Measurements from ENCODE around the gene TTC39B.
A peak's percentile ranks its signal among the peaks of the same experiment; 100 is the strongest.

The TTC39B gene

GRCh38 chr9:15218994-15219393 is 88.0 kb downstream of the TTC39B start:
- TF ChIP-seq, protein P1, sequence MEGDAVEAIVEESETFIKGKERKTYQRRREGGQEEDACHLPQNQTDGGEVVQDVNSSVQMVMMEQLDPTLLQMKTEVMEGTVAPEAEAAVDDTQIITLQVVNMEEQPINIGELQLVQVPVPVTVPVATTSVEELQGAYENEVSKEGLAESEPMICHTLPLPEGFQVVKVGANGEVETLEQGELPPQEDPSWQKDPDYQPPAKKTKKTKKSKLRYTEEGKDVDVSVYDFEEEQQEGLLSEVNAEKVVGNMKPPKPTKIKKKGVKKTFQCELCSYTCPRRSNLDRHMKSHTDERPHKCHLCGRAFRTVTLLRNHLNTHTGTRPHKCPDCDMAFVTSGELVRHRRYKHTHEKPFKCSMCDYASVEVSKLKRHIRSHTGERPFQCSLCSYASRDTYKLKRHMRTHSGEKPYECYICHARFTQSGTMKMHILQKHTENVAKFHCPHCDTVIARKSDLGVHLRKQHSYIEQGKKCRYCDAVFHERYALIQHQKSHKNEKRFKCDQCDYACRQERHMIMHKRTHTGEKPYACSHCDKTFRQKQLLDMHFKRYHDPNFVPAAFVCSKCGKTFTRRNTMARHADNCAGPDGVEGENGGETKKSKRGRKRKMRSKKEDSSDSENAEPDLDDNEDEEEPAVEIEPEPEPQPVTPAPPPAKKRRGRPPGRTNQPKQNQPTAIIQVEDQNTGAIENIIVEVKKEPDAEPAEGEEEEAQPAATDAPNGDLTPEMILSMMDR (conservative IDR thresholded peaks at IDR 0.05; ENCODE audit: low read depth, low read length): no peak
- no peak for DNase-seq (ENCODE audit: low read depth)
- no peak overlapping the region for H3K4me3 ChIP-seq (ENCODE audit: low read length)

- TF ChIP-seq, protein P1 (conservative IDR thresholded peaks at IDR 0.05; ENCODE audit: low read depth, low read length): no peak
Observed at GRCh38 chr9:15213249-15213648, 93.8 kb downstream of the TTC39B start.

DNA sequence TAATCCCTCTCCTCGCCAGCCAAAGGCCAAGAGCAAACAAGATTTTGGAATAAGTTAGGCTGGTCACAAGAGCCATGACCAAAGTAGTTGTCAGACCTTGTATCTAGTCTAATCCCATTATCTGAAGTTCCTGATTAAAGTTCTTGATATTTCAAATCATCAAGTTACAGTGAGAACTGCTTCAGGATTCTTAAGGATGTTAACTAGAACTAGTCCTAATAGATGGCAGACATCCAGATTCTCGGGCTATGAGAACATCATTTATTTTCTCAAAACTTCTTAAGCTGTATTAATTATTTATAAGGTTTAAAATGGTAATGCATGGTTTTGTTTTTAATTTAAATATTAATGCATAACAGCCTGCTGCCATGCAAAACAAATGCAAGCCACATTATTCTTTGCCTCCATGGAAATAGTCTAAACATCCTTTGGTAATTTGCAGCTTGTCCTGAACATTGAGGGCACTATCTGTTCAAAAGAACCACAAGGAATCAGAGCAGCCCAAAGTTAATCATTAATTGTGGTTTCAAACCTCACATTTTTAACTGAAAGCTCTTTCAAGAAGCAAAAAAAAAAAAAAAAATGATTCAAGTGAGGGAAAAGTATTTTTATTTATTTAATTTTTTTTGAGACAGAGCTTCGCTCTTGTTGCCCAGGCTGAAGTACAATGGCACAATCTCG is 95.1 kb downstream of the TTC39B start:
- no peak overlapping the region for H3K4me3 ChIP-seq (ENCODE audit: low read length)
- DNase-seq (ENCODE audit: low read depth): peak; percentile 16
- TF ChIP-seq, protein P1 (conservative IDR thresholded peaks at IDR 0.05; ENCODE audit: low read depth, low read length): no peak

More at GRCh38 chr9:15213249-15213648, 93.8 kb downstream of the TTC39B start:
- DNase-seq (ENCODE audit: low read depth): no peak
- no peak overlapping the region for H3K4me3 ChIP-seq (ENCODE audit: low read length)

DNA sequence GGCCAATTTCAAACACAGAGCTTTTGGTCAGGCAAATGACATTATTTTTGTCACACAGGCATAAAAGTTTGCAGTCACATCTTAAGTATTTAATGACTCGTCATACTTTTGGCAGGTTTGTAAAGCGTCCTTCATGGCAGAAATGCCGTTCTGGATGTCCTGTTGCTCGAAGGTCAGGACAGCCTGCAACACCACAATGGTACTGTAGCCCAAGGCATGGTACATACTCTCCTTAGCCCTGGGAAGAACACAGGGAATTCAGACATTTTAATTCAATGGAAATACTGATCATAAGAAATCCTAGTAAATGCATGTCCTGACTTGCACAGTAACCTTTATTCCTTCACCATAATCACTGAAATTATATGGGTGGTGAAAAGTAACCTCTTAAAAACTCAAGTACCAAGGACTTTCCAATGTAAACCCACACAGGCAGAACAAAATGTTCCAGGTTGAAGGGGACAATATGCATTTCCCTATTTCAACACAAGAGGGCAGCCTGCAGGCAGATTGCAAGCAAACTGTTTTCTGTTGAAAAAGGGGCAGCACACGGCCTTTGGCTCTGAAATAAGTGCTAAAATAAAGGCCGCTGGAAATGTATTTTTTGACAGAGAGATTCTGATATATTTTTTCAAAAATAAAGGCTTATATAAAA is 95.7 kb downstream of the TTC39B start:
- H3K4me3 ChIP-seq (ENCODE audit: low read length): no peak overlapping the region
- peak; percentile 21 for DNase-seq (ENCODE audit: low read depth)
- TF ChIP-seq, protein P1 (conservative IDR thresholded peaks at IDR 0.05; ENCODE audit: low read depth, low read length): peak; percentile 92

DNA sequence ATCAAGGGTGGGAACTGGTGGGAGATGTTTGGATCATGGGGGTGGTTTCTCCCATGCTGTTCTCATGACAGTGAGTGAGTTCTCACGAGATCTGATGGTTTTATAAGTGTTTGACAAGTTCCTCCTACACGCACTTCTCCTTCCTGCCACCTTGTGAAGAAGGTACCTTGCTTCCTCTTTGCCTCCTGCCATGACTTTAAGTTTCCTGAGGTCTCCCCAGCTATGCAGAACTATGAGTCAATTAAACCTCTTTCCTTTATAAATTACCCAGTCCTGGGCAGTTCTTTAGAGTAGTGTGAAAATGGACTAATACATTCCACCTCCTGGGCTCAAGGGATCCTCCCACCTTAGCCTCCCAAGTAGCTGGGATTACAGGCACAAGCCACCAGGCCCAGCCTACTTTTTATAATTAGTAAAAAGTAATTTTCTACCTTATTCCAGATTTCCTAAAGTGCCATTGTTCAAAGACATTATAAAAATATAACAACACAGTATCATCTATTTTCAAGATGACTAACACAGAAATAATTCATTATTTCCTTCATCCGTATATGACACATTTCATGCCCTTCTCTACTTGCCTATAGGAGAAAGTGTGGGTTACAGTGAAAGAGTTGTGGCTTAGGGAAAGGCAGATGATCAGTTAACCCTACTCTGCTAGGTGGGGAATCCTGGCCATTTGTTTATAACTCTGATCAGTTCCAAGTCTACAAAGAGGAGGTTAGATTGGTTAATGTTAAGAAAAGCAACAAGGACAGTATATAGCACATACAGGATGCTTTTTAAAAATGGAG is 99.9 kb downstream of the TTC39B start:
- H3K4me3 ChIP-seq (ENCODE audit: low read length): no peak overlapping the region
- no peak for DNase-seq (ENCODE audit: low read depth)
- TF ChIP-seq, protein P1 (conservative IDR thresholded peaks at IDR 0.05; ENCODE audit: low read depth, low read length): no peak

DNA sequence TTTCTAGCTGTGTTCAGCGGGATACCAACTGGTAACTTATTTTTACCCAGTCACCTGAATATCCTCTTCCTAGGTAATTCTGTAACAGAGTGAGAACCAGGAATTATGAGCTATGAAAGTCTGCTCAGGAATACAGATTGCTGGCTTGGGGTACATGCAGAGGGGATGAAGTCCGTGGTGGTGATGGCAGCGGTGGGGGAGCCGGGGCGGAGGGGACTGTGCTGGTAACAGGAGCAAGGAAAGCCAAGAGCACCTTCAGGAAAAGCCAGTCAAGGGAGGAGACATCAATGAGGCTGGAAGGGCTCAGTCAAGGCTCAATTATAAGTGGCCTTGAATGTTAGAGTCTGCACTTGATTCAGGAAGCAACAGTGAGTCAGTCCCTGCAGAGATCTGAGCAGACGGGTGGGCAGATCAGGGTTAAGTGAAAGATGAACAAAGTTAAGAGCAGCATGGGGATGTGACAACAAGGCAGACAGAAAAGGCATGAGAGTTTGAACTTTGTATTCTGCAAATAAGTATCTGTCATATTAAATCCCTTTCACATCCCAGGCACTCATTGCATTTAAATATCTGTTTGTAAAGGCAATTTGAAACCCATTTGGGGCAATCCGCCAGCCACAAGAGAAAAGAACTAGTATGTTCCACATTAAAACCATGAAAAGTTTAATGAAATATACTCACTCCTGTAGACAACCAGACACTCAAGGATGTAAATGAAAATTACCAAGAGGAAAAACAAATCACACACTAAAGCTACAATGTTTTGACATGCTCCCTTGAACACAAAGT is 101.2 kb downstream of the TTC39B start:
- TF ChIP-seq, protein P1 (conservative IDR thresholded peaks at IDR 0.05; ENCODE audit: low read depth, low read length): no peak
- no peak overlapping the region for H3K4me3 ChIP-seq (ENCODE audit: low read length)
- DNase-seq (ENCODE audit: low read depth): no peak
